Activated B cell treated with CpG ODN at 0.5 μM for 24 hours (primary cell): Measurements from ENCODE around the gene ERC2. TPM values are rescaled to one million over a fixed set of nuclear protein-coding genes. Genes with fewer than 3 reads are reported as not detected.

Experiments used
- ATAC-seq: fragments of 200-7000 bp; cut with Tn5 transposase; one replicate; pipeline ENCODE4 v1.10.0; 2021; ENCODE audit warnings: low read depth, mild to moderate bottlenecking, moderate library complexity
- CTCF ChIA-PET: fragments of 350-600 bp; sonication (Branson Sonifier 250); formaldehyde crosslinking; loops from one replicate; lab custom pipeline; 2021; ENCODE audit warnings: antibody characterized with exemption; lab: Charles Lee
- POLR2A ChIA-PET: fragments of 350-600 bp; sonication (Branson Sonifier 250); formaldehyde crosslinking; loops from one replicate; lab custom pipeline; 2021; ENCODE audit warnings: antibody characterized with exemption; lab: Charles Lee
- DNase-seq: peaks from one replicate; pipeline ENCODE4 v3.0.0; 2022
- H3K27ac Mint-ChIP-seq: one replicate; pipeline ENCODE4 v1.8.0; 2020; ENCODE audit warnings: mixed read lengths
- H3K27me3 Mint-ChIP-seq: one replicate; pipeline ENCODE4 v1.8.0; 2021; ENCODE audit warnings: mixed read lengths
- H3K36me3 Mint-ChIP-seq: one replicate; pipeline ENCODE4 v1.8.0; 2021; ENCODE audit warnings: low read depth, mixed read lengths
- H3K4me1 Mint-ChIP-seq: one replicate; pipeline ENCODE4 v1.8.0; 2021; ENCODE audit warnings: mixed read lengths
- H3K4me3 Mint-ChIP-seq: one replicate; pipeline ENCODE4 v1.8.0; 2020; ENCODE audit warnings: mild to moderate bottlenecking, mixed read lengths
- H3K9me3 Mint-ChIP-seq: one replicate; pipeline ENCODE4 v1.8.0; 2020; ENCODE audit warnings: mixed read lengths
- CTCF ChIP-seq: fragments of 200-600 bp; IDR thresholded peaks from one replicate; pipeline ENCODE4 v1.8.0; 2022; ENCODE audit warnings: antibody characterized with exemption, mild to moderate bottlenecking
- intact Hi-C: fragments of 100-400 bp; cut with micrococcal nuclease; formaldehyde crosslinking; loops from one replicate; pipeline ENCODE4 v1.15.1; 2024
- total RNA-seq: library from RNA; stranded (reverse); gene quantifications from 2 replicates; pipeline ENCODE4 v1.2.3, GENCODE V29; 2022

ERC2 gene
- total RNA-seq, 1 donor from 2014 or later = not detected

GRCh38 chr3:55543181-55543614, 925.1 kb downstream of the ERC2 start:
- Mint-ChIP-seq H3K27ac (no peak overlapping the region), H3K4me3 (no peak overlapping the region), H3K36me3 (no peaks in the 10 kb centered on the region), H3K9me3 (no peaks in the 10 kb centered on the region), H3K27me3 (no peaks in the 10 kb centered on the region), H3K4me1 (no peaks in the 10 kb centered on the region)
- no peak for TF ChIP-seq CTCF
- ChIA-PET POLR2A (no interaction called here), CTCF (no interaction called here)
- ATAC-seq (no peak), DNase-seq (no peak)
- intact Hi-C loops = no loop called here

- no peak for ATAC-seq
- no peak overlapping the region for H3K27ac Mint-ChIP-seq
- H3K4me3 Mint-ChIP-seq = no peak overlapping the region
- no peak for DNase-seq
- intact Hi-C loops = no loop called here
- ChIA-PET CTCF (no interaction called here), POLR2A (no interaction called here)
- no peaks in the 10 kb centered on the region for H3K36me3 Mint-ChIP-seq
- no peaks in the 10 kb centered on the region for H3K4me1 Mint-ChIP-seq
- H3K9me3 Mint-ChIP-seq = no peaks in the 10 kb centered on the region
- no peaks in the 10 kb centered on the region for H3K27me3 Mint-ChIP-seq
- no peak for TF ChIP-seq CTCF
Observed at GRCh38 chr3:55541456-55541855, 926.8 kb downstream of the ERC2 start.

- intact Hi-C loops = no loop called here
- ChIA-PET CTCF (no interaction called here), POLR2A (no interaction called here)
- no peak overlapping the region for H3K4me3 Mint-ChIP-seq
- H3K36me3 Mint-ChIP-seq = no peaks in the 10 kb centered on the region
- no peaks in the 10 kb centered on the region for H3K27me3 Mint-ChIP-seq
- H3K4me1 Mint-ChIP-seq = no peaks in the 10 kb centered on the region
- no peaks in the 10 kb centered on the region for H3K9me3 Mint-ChIP-seq
- TF ChIP-seq CTCF = no peak
- H3K27ac Mint-ChIP-seq = no peak overlapping the region
- ATAC-seq = no peak
- DNase-seq = no peak
Observed at GRCh38 chr3:55541016-55541415, 927.3 kb downstream of the ERC2 start.

GRCh38 chr3:55540579-55540978, 927.7 kb downstream of the ERC2 start:
- DNase-seq (no peak), ATAC-seq (no peak)
- Mint-ChIP-seq H3K4me3 (no peak overlapping the region), H3K4me1 (no peaks in the 10 kb centered on the region), H3K36me3 (no peaks in the 10 kb centered on the region), H3K27me3 (no peaks in the 10 kb centered on the region), H3K9me3 (no peaks in the 10 kb centered on the region), H3K27ac (no peak overlapping the region)
- ChIA-PET POLR2A (no interaction called here), CTCF (no interaction called here)
- intact Hi-C loops = no loop called here
- TF ChIP-seq CTCF = no peak

- no peak overlapping the region for H3K4me3 Mint-ChIP-seq
- ATAC-seq (no peak), DNase-seq (no peak)
- H3K9me3 Mint-ChIP-seq = no peaks in the 10 kb centered on the region
- no peaks in the 10 kb centered on the region for H3K27me3 Mint-ChIP-seq
- H3K27ac Mint-ChIP-seq = no peak overlapping the region
- no peaks in the 10 kb centered on the region for H3K36me3 Mint-ChIP-seq
- H3K4me1 Mint-ChIP-seq = no peaks in the 10 kb centered on the region
- ChIA-PET POLR2A (no interaction called here), CTCF (no interaction called here)
- intact Hi-C loops = no loop called here
- no peak for TF ChIP-seq CTCF
Observed at GRCh38 chr3:55538158-55538557, 930.1 kb downstream of the ERC2 start.
